Esophagus muscularis mucosa (tissue), 3 donors: ENCODE measurements around the gene IWS1.

ENCODE experiments used
- CTCF ChIP-seq, 3 experiments: fragments of 200-600 bp in 2 of 3; fragments of 450-650 bp in 1 of 3; sonication (generic) in 2 of 3; IDR thresholded peaks; one replicate each; pipeline ENCODE4 v1.5.1; 2017 to 2019; ENCODE audit warnings: antibody characterized with exemption in 3 of 3, mild to moderate bottlenecking in 2 of 3, moderate library complexity in 1 of 3
- POLR2A ChIP-seq: fragments of 450-650 bp; IDR thresholded peaks from one replicate; pipeline ENCODE4 v1.6.1; 2017; ENCODE audit warnings: antibody characterized with exemption, moderate library complexity, mild to moderate bottlenecking, low read depth
- POLR2AphosphoS5 ChIP-seq, 2 donors: sonication (generic); formaldehyde crosslinking; IDR thresholded peaks; one replicate each; pipeline ENCODE4 v1.6.1; 2017; ENCODE audit warnings: antibody characterized with exemption in 2 of 2

GRCh38 chr2:127537644-127538043 is 11.4 kb upstream of the IWS1 start:
- TF ChIP-seq CTCF (IDR thresholded peaks at IDR 0.05) (no peak), POLR2A (no peak), POLR2AphosphoS5 (IDR thresholded peaks at IDR 0.05) (no peak)
